ENCODE measurements around the gene HS6ST3.

HS6ST3 gene

GRCh38 chr13:96652506-96652905, 562.6 kb downstream of the HS6ST3 start:
- no peak for DNase-seq (ENCODE audit: low read depth in 2 of 2)

GRCh38 chr13:96661612-96662011, 571.7 kb downstream of the HS6ST3 start:
- no peak for DNase-seq (ENCODE audit: low read depth in 2 of 2)

GRCh38 chr13:96662036-96662435, 572.1 kb downstream of the HS6ST3 start:
- no peak for DNase-seq (ENCODE audit: low read depth in 2 of 2)

- no peak for DNase-seq (ENCODE audit: low read depth in 2 of 2)
Observed at GRCh38 chr13:96667294-96668018, 577.5 kb downstream of the HS6ST3 start.

GRCh38 chr13:96671073-96671472, 581.2 kb downstream of the HS6ST3 start:
- no peak for DNase-seq (ENCODE audit: low read depth in 2 of 2)

- DNase-seq (ENCODE audit: low read depth in 2 of 2): no peak
Observed at GRCh38 chr13:96672016-96672415, 582.1 kb downstream of the HS6ST3 start.

- DNase-seq (ENCODE audit: low read depth in 2 of 2): no peak
Observed at GRCh38 chr13:96673825-96674224, 583.9 kb downstream of the HS6ST3 start.

GRCh38 chr13:96677029-96677428, 587.1 kb downstream of the HS6ST3 start:
- DNase-seq (ENCODE audit: low read depth in 2 of 2): no peak

- DNase-seq (ENCODE audit: low read depth in 2 of 2): no peak
Observed at GRCh38 chr13:96678801-96679200, 588.9 kb downstream of the HS6ST3 start.

- DNase-seq (ENCODE audit: low read depth in 2 of 2): no peak
Observed at GRCh38 chr13:96680898-96681297, 591.0 kb downstream of the HS6ST3 start.

- DNase-seq (ENCODE audit: low read depth in 2 of 2): no peak
Observed at GRCh38 chr13:96681766-96682165, 591.9 kb downstream of the HS6ST3 start.

GRCh38 chr13:96684469-96684868, 594.6 kb downstream of the HS6ST3 start:
- DNase-seq (ENCODE audit: low read depth in 2 of 2): no peak

- no peak for DNase-seq (ENCODE audit: low read depth in 2 of 2)
Observed at GRCh38 chr13:96684907-96685306, 595.0 kb downstream of the HS6ST3 start.

- no peak for DNase-seq (ENCODE audit: low read depth in 2 of 2)
Observed at GRCh38 chr13:96686286-96686685, 596.4 kb downstream of the HS6ST3 start.

GRCh38 chr13:96687191-96687590, 597.3 kb downstream of the HS6ST3 start:
- DNase-seq (ENCODE audit: low read depth in 2 of 2): no peak

GRCh38 chr13:96690998-96691397, 601.1 kb downstream of the HS6ST3 start:
- no peak for DNase-seq (ENCODE audit: low read depth in 2 of 2)

- no peak for DNase-seq (ENCODE audit: low read depth in 2 of 2)
Observed at GRCh38 chr13:96696389-96696900, 606.5 kb downstream of the HS6ST3 start.

- no peak for DNase-seq (ENCODE audit: low read depth in 2 of 2)
Observed at GRCh38 chr13:96700657-96701056, 610.8 kb downstream of the HS6ST3 start.

GRCh38 chr13:96707146-96707545, 617.2 kb downstream of the HS6ST3 start:
- DNase-seq (ENCODE audit: low read depth in 2 of 2): no peak

GRCh38 chr13:96710166-96710862, 620.4 kb downstream of the HS6ST3 start:
- DNase-seq (ENCODE audit: low read depth in 2 of 2): no peak

- no peak for DNase-seq (ENCODE audit: low read depth in 2 of 2)
Observed at GRCh38 chr13:96720446-96720845, 630.5 kb downstream of the HS6ST3 start.

- DNase-seq (ENCODE audit: low read depth in 2 of 2): no peak
Observed at GRCh38 chr13:96726651-96727050, 636.7 kb downstream of the HS6ST3 start.

GRCh38 chr13:96728463-96728862, 638.6 kb downstream of the HS6ST3 start:
- DNase-seq (ENCODE audit: low read depth in 2 of 2): no peak
